D721Med (cell line): ENCODE results near the gene PLXNB1.
A peak's percentile ranks its signal among the peaks of the same experiment; 100 is the strongest.
"Not testable (repeated sequence)": the region's sequence is repeated elsewhere in the genome, so short reads cannot be mapped to it uniquely, and the experiment has no call there.

Source experiments
- DNase-seq: peaks from one replicate; pipeline ENCODE4 v3.0.0; 2011; ENCODE audit warnings: low spot score; ENCODE audit not compliant: insufficient read length
- FAIRE-seq: peaks from 2 replicates; lab custom pipeline; 2011; peaks lifted over from hg19 to GRCh38; lab: Jason Lieb, UNC
- CTCF ChIP-seq: IDR thresholded peaks from 2 replicates; pipeline ENCODE4 v1.5.1; 2012; ENCODE audit warnings: mild to moderate bottlenecking, control low read depth; ENCODE audit not compliant: insufficient read depth; ENCODE audit errors: missing control alignments

Gene PLXNB1

DNA sequence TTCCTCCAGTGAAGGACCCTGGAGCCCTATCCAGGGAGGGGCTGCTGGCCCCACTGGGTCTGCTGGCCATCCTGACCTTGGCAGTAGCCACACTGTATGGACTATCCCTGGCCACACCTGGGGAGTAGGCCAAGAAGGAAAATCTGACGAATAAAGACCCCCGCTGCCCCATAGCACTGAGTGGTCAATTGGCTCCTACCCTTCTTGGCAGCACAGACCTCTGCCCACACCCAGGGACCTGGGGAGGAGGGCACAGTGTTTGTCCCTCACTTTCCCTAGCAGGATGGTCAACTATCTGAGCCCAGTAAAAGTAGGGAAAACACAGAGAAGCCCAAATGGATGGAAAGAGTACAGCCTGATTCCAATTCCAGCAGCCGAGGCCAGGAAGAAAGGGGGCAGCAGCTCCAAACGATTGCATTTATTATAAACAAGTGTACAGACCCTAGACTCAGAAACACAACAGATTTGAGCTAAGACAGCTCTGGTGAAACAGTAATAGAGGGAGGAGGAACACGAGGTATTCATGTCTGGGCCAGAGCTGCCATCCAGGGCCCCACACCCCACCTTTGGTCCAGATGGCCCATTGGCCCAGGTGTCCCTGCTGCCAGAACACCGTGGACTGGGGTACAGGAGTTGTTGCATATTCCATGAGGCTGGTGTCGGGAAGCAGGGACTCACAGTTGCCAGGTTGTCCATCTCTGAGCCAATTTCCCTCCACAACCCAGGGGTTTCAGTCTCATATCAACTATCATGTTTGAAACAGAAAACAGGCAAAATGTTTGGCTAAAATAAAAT lies 37.8 kb upstream of the PLXNB1 start:
- FAIRE-seq (no peak), DNase-seq (no peak)
- TF ChIP-seq CTCF = no peak

- no peak for DNase-seq
- TF ChIP-seq CTCF = no peak
- FAIRE-seq = no peak
Measured at GRCh38 chr3:48467110-48467454, 37.2 kb upstream of the PLXNB1 start.

DNA sequence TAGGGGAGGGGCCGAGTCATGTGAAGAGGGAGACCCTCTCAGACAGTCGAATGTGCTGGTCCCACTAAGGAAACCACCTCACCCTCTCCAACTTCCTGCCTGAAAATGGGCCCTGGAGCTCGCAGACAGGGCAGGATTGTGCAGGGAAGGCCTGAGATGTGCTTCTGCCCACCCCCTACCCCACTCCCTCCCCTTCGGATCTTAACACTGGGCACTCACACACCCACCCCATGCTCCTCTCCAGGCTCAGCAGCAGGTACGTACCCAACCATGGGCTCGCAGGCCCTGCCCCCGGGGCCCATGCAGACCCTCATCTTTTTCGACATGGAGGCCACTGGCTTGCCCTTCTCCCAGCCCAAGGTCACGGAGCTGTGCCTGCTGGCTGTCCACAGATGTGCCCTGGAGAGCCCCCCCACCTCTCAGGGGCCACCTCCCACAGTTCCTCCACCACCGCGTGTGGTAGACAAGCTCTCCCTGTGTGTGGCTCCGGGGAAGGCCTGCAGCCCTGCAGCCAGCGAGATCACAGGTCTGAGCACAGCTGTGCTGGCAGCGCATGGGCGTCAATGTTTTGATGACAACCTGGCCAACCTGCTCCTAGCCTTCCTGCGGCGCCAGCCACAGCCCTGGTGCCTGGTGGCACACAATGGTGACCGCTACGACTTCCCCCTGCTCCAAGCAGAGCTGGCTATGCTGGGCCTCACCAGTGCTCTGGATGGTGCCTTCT lies 36.7 kb upstream of the PLXNB1 start:
- DNase-seq (no peak), FAIRE-seq (no peak)
- no peak for TF ChIP-seq CTCF

DNA sequence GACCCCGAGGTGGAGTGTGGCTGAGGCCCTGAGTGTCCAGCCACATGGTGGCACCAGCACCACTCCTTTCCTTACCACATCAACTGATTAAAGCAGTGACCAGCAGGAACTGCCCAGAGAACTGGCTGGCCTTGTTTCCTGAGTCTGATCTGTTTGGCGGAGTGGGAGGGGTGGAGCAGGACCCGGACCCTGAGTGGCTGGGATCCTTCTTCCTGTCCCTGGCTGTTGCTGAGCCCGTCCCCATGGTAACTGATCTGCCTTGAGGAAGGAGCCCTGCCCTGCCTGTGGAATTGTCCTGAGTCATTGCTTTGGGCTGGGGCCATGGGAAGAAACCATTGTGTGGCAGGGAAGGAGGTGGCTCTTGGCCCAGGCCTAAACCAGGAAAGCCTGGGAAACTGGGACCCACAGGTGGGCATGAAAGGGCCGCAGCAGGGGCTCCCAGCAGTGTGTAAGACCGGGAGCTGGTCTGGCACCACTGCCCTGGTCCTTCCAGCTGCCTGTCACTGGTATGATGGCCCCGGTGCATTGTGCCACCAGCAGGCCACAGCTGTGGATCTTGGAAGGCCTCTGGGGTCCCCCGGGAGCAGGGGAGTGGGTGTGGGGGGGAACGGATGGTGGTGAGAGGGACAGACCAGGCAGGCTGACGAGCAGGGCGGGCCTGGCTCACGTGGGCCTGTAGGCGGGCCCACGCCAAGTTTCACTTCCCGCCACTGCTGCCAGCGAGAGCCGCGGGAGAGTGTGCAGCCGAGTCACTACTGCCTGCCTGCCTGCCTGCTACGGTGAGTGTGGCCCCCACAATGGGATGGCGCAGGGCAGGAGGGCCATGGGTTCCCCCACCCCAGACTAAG lies 35.9 kb upstream of the PLXNB1 start:
- TF ChIP-seq CTCF = peak; percentile 47
- DNase-seq = peak; percentile 66
- no peak for FAIRE-seq

DNA sequence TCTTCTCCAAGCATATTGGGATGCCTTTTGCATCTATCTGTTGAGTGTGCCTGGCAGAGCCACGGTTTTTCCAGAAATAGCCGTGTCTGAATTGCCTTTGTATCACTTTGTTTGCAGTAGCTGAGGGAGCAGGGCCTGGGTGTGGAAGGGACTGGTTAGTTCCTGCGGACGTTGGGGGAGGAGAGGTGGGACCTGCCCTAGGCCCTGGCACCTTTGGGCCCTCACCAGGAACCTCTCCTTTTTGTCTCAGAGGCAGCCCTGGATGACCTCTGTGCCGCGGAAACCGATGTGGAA lies 35.3 kb upstream of the PLXNB1 start:
- DNase-seq = no peak
- no peak for FAIRE-seq
- no peak for TF ChIP-seq CTCF

DNA sequence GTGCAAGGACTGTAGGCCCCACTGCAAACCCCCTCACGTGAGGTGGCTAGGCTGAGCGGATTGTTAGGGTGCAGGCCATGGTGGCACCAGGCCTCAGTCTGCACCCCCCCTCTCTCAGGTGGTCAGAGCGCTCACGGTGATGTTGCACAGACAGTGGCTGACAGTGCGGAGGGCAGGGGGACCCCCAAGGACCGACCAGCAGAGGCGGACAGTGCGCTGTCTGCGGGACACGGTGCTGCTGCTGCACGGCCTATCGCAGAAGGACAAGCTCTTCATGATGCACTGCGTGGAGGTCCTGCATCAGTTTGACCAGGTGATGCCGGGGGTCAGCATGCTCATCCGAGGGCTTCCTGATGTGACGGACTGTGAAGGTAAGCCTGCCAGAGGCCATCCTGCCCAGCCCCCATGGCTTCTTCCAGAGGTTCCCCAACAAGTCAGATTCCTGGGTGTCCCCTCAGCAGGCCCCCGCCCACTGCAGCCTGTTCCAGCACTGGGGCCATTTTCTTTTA lies 34.9 kb upstream of the PLXNB1 start:
- no peak for TF ChIP-seq CTCF
- no peak for DNase-seq
- FAIRE-seq = no peak

DNA sequence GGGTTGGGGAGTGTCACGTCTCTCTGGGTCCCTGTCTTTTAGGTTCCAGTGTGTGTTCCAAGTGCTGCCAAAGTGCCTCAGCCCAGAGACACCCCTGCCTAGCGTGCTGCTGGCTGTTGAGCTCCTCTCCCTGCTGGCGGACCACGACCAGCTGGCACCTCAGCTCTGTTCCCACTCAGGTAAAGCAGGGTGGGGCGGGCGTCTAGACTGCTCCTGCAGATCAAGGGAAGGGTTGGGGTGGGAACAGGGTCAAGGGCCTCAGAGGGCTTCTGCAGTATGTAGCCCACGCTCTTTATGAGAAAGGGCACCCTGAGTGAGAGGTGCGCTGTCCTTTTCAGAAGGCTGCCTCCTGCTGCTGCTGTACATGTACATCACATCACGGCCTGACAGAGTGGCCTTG lies 33.8 kb upstream of the PLXNB1 start:
- DNase-seq (no peak), FAIRE-seq (no peak)
- TF ChIP-seq CTCF = no peak

GRCh38 chr3:48461767-48462166 lies 31.9 kb upstream of the PLXNB1 start:
- not testable (repeated sequence) for DNase-seq, FAIRE-seq
